SK-N-SH treated with all-trans-retinoic acid at 6 μM for 48 hours (cell line): Measurements from ENCODE around the gene MED15.

Experiments used
- ATAC-seq: fragments of 200-7000 bp; cut with Tn5 transposase; 3 replicates; pipeline ENCODE4 v1.9.1; 2020; ENCODE audit warnings: mild to moderate bottlenecking, moderate library complexity
- ARNTL ChIP-seq: fragments of 450-650 bp; formaldehyde crosslinking; IDR thresholded peaks from 2 replicates; pipeline ENCODE4 v1.5.0; 2020; ENCODE audit warnings: low read depth, mild to moderate bottlenecking, moderate library complexity, borderline replicate concordance
- BACH2 ChIP-seq: fragments of 250-450 bp; sonication (Bioruptor Pico); IDR thresholded peaks from 2 replicates; pipeline ENCODE4 v1.9.0; 2021; ENCODE audit warnings: mild to moderate bottlenecking, borderline replicate concordance
- CSDC2 ChIP-seq: fragments of 250-450 bp; sonication (Bioruptor Pico); IDR thresholded peaks from 2 replicates; pipeline ENCODE4 v1.5.0; 2020; ENCODE audit warnings: mild to moderate bottlenecking, moderate library complexity
- ESRRG ChIP-seq: fragments of 250-450 bp; sonication (Bioruptor Pico); IDR thresholded peaks from 2 replicates; pipeline ENCODE4 v1.6.1; 2021; ENCODE audit warnings: mild to moderate bottlenecking
- GLIS3 ChIP-seq: fragments of 250-450 bp; sonication (Bioruptor Pico); IDR thresholded peaks from 2 replicates; pipeline ENCODE4 v1.5.0; 2020; ENCODE audit warnings: mild to moderate bottlenecking, moderate library complexity
- ISL1 ChIP-seq: fragments of 250-450 bp; sonication (Bioruptor Pico); IDR thresholded peaks from 2 replicates; pipeline ENCODE4 v2.1.2; 2022; ENCODE audit warnings: mild to moderate bottlenecking, moderate library complexity
- OSR1 ChIP-seq: fragments of 250-450 bp; sonication (Bioruptor Pico); IDR thresholded peaks from 2 replicates; pipeline ENCODE4 v1.8.0; 2022; ENCODE audit warnings: moderate library complexity, mild to moderate bottlenecking, inconsistent platforms
- PPARA ChIP-seq: fragments of 250-450 bp; sonication (Bioruptor Pico); IDR thresholded peaks from 2 replicates; pipeline ENCODE4 v1.5.0; 2020; ENCODE audit warnings: mild to moderate bottlenecking, borderline replicate concordance
- RARB ChIP-seq: fragments of 250-450 bp; sonication (Bioruptor Pico); IDR thresholded peaks from 2 replicates; pipeline ENCODE4 v1.8.0; 2021; ENCODE audit warnings: mild to moderate bottlenecking, moderate library complexity
- SNAI2 ChIP-seq: fragments of 250-450 bp; sonication (Bioruptor Pico); IDR thresholded peaks from 2 replicates; pipeline ENCODE4 v1.5.0; 2020; ENCODE audit warnings: mild to moderate bottlenecking, moderate library complexity
- TCF4 ChIP-seq: fragments of 250-450 bp; sonication (Bioruptor Pico); IDR thresholded peaks from 2 replicates; pipeline ENCODE4 v1.8.0; 2021; ENCODE audit warnings: mild to moderate bottlenecking, moderate library complexity, borderline replicate concordance
- ZC3H10 ChIP-seq: fragments of 250-450 bp; sonication (Bioruptor Pico); IDR thresholded peaks from 2 replicates; pipeline ENCODE4 v1.5.1; 2021; ENCODE audit warnings: mild to moderate bottlenecking, moderate library complexity
- ZFP30 ChIP-seq: fragments of 450-650 bp; formaldehyde crosslinking; IDR thresholded peaks from 2 replicates; pipeline ENCODE4 v1.5.0; 2022; ENCODE audit warnings: mild to moderate bottlenecking, moderate library complexity
- ZNF565 ChIP-seq: fragments of 450-650 bp; formaldehyde crosslinking; conservative IDR thresholded peaks from 2 replicates; pipeline ENCODE4 v1.5.0; 2020; ENCODE audit warnings: low read depth, mild to moderate bottlenecking, moderate library complexity
- ZNF8 ChIP-seq: fragments of 450-650 bp; formaldehyde crosslinking; IDR thresholded peaks from 2 replicates; pipeline ENCODE4 v1.5.0; 2020; ENCODE audit warnings: mild to moderate bottlenecking, moderate library complexity
- TF ChIP-seq, protein P1 (sequence below): fragments of 250-450 bp; sonication (Bioruptor Pico); IDR thresholded peaks from 2 replicates; pipeline ENCODE4 v1.8.0; 2021; ENCODE audit warnings: low read depth, mild to moderate bottlenecking, moderate library complexity, borderline replicate concordance
- TF ChIP-seq, protein P2 (sequence below): fragments of 250-450 bp; sonication (Bioruptor Pico); IDR thresholded peaks from 2 replicates; pipeline ENCODE4 v1.5.1; 2021; ENCODE audit warnings: mild to moderate bottlenecking, moderate library complexity
- TF ChIP-seq, protein P3 (sequence below): fragments of 250-450 bp; sonication (Bioruptor Pico); IDR thresholded peaks from 2 replicates; pipeline ENCODE4 v1.5.1; 2020; ENCODE audit warnings: low read depth, mild to moderate bottlenecking, moderate library complexity
- TF ChIP-seq, protein P4 (sequence below): fragments of 250-450 bp; sonication (Bioruptor Pico); IDR thresholded peaks from 2 replicates; pipeline ENCODE4 v1.8.0; 2020; ENCODE audit warnings: mild to moderate bottlenecking, moderate library complexity, borderline replicate concordance
- TF ChIP-seq, protein P5 (sequence below): fragments of 250-450 bp; sonication (Bioruptor Pico); IDR thresholded peaks from 2 replicates; pipeline ENCODE4 v1.5.0; 2020; ENCODE audit warnings: mild to moderate bottlenecking, moderate library complexity

The MED15 gene

DNA sequence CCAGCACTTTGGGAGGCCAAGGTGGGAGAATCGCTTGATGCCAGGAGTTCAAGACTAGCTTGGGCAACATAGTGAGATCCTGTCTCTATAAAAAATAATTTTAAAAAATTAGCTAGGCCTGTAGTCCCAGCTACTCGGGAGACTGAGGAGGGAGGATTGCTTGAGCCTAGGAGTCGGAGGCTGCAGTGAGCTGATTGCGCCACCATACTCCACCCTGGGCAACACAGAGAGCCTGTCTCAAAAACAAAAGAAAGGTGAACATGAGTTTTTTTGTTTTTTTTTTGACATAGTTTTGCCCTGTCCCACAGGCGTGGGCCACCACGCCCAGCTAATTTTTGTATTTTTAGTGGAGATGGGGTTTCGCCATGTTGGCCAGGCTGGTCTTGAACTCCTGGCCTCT, 17.6 kb downstream of the MED15 start (continued):
- no peak for TF ChIP-seq ZC3H10 (CRISPR knock-in tag)
- TF ChIP-seq ISL1 (CRISPR knock-in tag): no peak
- no peak for TF ChIP-seq ZNF8 (CRISPR knock-in tag)

DNA sequence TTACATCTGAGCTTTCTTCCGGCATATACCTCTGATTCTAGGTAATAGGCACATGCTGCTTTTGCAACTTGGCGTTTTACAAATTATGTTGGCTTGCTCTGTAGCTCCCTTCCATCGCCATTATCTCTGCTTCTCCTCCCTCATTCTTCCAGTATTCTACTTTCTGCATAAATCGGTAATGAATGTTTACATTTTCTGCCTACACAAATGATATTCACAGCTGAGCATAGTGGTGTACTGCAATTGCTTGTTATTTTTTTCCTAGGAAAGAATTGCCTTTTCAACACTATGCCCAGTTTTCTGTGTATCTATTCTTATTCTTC, 18.9 kb downstream of the MED15 start:
- TF ChIP-seq GLIS3 (CRISPR knock-in tag) (no peak), SNAI2 (CRISPR knock-in tag) (no peak), ZC3H10 (CRISPR knock-in tag) (no peak), ZFP30 (CRISPR knock-in tag) (no peak), ARNTL (CRISPR knock-in tag) (no peak), ZNF565 (CRISPR knock-in tag) (no peak), RARB (no peak), ZNF8 (CRISPR knock-in tag) (no peak), ESRRG (CRISPR knock-in tag) (no peak), OSR1 (CRISPR knock-in tag) (no peak), ISL1 (CRISPR knock-in tag) (no peak), TCF4 (CRISPR knock-in tag) (no peak)
- TF ChIP-seq, protein P1, sequence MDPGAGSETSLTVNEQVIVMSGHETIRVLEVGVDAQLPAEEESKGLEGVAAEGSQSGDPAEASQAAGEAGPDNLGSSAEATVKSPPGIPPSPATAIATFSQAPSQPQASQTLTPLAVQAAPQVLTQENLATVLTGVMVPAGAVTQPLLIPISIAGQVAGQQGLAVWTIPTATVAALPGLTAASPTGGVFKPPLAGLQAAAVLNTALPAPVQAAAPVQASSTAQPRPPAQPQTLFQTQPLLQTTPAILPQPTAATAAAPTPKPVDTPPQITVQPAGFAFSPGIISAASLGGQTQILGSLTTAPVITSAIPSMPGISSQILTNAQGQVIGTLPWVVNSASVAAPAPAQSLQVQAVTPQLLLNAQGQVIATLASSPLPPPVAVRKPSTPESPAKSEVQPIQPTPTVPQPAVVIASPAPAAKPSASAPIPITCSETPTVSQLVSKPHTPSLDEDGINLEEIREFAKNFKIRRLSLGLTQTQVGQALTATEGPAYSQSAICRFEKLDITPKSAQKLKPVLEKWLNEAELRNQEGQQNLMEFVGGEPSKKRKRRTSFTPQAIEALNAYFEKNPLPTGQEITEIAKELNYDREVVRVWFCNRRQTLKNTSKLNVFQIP (CRISPR knock-in tag): no peak
- TF ChIP-seq, protein P2, sequence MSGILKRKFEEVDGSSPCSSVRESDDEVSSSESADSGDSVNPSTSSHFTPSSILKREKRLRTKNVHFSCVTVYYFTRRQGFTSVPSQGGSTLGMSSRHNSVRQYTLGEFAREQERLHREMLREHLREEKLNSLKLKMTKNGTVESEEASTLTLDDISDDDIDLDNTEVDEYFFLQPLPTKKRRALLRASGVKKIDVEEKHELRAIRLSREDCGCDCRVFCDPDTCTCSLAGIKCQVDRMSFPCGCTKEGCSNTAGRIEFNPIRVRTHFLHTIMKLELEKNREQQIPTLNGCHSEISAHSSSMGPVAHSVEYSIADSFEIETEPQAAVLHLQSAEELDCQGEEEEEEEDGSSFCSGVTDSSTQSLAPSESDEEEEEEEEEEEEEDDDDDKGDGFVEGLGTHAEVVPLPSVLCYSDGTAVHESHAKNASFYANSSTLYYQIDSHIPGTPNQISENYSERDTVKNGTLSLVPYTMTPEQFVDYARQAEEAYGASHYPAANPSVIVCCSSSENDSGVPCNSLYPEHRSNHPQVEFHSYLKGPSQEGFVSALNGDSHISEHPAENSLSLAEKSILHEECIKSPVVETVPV (CRISPR knock-in tag): no peak
- TF ChIP-seq, protein P3, sequence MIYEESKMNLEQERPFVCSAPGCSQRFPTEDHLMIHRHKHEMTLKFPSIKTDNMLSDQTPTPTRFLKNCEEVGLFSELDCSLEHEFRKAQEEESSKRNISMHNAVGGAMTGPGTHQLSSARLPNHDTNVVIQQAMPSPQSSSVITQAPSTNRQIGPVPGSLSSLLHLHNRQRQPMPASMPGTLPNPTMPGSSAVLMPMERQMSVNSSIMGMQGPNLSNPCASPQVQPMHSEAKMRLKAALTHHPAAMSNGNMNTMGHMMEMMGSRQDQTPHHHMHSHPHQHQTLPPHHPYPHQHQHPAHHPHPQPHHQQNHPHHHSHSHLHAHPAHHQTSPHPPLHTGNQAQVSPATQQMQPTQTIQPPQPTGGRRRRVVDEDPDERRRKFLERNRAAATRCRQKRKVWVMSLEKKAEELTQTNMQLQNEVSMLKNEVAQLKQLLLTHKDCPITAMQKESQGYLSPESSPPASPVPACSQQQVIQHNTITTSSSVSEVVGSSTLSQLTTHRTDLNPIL (CRISPR knock-in tag): no peak
- TF ChIP-seq, protein P4, sequence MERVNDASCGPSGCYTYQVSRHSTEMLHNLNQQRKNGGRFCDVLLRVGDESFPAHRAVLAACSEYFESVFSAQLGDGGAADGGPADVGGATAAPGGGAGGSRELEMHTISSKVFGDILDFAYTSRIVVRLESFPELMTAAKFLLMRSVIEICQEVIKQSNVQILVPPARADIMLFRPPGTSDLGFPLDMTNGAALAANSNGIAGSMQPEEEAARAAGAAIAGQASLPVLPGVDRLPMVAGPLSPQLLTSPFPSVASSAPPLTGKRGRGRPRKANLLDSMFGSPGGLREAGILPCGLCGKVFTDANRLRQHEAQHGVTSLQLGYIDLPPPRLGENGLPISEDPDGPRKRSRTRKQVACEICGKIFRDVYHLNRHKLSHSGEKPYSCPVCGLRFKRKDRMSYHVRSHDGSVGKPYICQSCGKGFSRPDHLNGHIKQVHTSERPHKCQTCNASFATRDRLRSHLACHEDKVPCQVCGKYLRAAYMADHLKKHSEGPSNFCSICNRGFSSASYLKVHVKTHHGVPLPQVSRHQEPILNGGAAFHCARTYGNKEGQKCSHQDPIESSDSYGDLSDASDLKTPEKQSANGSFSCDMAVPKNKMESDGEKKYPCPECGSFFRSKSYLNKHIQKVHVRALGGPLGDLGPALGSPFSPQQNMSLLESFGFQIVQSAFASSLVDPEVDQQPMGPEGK (CRISPR knock-in tag): no peak
- no peak for ATAC-seq

DNA sequence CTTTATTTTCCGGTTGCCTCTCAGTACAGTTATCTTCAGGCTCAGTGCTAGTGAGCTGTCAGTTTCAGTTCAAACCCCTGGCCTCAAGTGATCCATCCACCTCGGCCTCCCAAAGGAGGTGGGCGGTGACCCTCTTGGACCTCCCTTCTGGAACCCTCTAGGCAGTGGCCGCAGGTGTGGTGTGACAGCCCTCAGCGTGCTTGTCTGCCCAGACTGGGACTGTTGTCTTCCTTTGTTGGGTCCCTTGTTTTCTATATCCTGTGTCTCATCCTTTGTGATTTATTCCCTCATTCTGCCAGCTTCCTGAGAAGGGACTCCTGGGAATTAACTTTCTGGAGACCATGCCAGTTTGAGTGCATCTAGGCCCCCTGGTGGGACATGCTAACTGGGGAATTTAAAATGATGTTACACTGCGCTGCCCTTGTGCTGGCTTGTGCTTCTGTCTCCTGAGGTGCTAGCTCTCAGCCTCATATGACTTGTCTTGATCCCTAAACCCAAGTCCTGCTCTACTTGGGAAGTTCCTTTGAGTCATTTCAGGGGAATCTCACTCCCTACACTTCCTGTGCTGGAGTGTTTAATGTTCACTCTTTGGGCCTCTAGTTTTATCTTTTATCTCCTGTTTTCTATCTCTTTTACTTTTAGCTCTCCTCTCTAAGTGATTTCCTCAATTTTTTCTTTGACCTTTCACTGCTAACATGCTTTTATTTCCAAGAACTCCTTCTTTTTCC, 19.4 kb downstream of the MED15 start:
- peak; percentile 40 for ATAC-seq
- TF ChIP-seq PPARA (CRISPR knock-in tag) (no peak), CSDC2 (CRISPR knock-in tag) (no peak), ARNTL (CRISPR knock-in tag) (no peak), BACH2 (CRISPR knock-in tag) (no peak)
- TF ChIP-seq, protein P3 (CRISPR knock-in tag): no peak
- TF ChIP-seq, all 23 proteins: peak for 0

DNA sequence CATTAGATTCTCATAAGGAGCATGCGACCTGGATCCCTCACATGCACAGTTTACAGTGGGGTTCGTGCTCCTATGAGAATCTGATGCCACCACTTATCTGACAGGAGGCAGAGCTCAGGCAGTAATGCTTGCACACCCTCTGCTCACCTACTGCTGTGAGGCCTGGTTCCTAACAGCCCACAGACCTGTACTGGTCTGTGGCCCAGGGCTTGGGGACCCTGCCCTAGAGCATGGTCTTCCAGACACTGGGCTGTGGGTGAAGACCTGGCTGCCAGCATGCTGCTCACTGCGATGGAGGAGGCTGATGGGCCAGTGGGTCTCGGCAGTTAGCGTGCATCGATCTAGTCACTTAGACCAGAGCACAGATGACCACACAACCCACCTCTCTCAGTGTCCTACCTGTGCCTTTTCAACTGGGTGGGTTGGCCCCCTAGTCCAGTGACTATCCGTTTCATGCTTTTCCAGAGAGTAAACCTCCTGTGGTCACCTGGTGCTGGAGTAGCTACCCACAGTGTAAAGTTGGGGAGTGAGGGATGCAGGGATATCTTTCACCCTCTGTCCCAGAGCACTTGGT, 21.1 kb downstream of the MED15 start:
- TF ChIP-seq TCF4 (CRISPR knock-in tag): no peak
- TF ChIP-seq, protein P5, sequence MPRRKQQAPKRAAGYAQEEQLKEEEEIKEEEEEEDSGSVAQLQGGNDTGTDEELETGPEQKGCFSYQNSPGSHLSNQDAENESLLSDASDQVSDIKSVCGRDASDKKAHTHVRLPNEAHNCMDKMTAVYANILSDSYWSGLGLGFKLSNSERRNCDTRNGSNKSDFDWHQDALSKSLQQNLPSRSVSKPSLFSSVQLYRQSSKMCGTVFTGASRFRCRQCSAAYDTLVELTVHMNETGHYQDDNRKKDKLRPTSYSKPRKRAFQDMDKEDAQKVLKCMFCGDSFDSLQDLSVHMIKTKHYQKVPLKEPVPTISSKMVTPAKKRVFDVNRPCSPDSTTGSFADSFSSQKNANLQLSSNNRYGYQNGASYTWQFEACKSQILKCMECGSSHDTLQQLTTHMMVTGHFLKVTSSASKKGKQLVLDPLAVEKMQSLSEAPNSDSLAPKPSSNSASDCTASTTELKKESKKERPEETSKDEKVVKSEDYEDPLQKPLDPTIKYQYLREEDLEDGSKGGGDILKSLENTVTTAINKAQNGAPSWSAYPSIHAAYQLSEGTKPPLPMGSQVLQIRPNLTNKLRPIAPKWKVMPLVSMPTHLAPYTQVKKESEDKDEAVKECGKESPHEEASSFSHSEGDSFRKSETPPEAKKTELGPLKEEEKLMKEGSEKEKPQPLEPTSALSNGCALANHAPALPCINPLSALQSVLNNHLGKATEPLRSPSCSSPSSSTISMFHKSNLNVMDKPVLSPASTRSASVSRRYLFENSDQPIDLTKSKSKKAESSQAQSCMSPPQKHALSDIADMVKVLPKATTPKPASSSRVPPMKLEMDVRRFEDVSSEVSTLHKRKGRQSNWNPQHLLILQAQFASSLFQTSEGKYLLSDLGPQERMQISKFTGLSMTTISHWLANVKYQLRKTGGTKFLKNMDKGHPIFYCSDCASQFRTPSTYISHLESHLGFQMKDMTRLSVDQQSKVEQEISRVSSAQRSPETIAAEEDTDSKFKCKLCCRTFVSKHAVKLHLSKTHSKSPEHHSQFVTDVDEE: no peak

More for the DNA sequence above, 21.1 kb downstream of the MED15 start:
- no peak for ATAC-seq
